GM12864 (cell line): ENCODE measurements around the gene LOXHD1.

Source experiments
- DNase-seq: peaks from one replicate; pipeline ENCODE4 v3.0.0-alpha.2; 2011; ENCODE audit warnings: low read depth
- H3K4me3 ChIP-seq: 2 replicates; pipeline ENCODE4 v1.5.1; 2011; ENCODE audit warnings: mild to moderate bottlenecking, low read depth, low read length, control low read depth
- TF ChIP-seq, protein P1 (sequence below): IDR thresholded peaks from 2 replicates; pipeline ENCODE4 v1.5.1; 2011; ENCODE audit warnings: low read depth, mild to moderate bottlenecking, moderate library complexity, low read length, control low read depth, inconsistent platforms; ENCODE audit errors: missing control alignments

The LOXHD1 gene, protein sequence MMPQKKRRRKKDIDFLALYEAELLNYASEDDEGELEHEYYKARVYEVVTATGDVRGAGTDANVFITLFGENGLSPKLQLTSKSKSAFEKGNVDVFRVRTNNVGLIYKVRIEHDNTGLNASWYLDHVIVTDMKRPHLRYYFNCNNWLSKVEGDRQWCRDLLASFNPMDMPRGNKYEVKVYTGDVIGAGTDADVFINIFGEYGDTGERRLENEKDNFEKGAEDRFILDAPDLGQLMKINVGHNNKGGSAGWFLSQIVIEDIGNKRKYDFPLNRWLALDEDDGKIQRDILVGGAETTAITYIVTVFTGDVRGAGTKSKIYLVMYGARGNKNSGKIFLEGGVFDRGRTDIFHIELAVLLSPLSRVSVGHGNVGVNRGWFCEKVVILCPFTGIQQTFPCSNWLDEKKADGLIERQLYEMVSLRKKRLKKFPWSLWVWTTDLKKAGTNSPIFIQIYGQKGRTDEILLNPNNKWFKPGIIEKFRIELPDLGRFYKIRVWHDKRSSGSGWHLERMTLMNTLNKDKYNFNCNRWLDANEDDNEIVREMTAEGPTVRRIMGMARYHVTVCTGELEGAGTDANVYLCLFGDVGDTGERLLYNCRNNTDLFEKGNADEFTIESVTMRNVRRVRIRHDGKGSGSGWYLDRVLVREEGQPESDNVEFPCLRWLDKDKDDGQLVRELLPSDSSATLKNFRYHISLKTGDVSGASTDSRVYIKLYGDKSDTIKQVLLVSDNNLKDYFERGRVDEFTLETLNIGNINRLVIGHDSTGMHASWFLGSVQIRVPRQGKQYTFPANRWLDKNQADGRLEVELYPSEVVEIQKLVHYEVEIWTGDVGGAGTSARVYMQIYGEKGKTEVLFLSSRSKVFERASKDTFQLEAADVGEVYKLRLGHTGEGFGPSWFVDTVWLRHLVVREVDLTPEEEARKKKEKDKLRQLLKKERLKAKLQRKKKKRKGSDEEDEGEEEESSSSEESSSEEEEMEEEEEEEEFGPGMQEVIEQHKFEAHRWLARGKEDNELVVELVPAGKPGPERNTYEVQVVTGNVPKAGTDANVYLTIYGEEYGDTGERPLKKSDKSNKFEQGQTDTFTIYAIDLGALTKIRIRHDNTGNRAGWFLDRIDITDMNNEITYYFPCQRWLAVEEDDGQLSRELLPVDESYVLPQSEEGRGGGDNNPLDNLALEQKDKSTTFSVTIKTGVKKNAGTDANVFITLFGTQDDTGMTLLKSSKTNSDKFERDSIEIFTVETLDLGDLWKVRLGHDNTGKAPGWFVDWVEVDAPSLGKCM (N-terminal part only)

DNA sequence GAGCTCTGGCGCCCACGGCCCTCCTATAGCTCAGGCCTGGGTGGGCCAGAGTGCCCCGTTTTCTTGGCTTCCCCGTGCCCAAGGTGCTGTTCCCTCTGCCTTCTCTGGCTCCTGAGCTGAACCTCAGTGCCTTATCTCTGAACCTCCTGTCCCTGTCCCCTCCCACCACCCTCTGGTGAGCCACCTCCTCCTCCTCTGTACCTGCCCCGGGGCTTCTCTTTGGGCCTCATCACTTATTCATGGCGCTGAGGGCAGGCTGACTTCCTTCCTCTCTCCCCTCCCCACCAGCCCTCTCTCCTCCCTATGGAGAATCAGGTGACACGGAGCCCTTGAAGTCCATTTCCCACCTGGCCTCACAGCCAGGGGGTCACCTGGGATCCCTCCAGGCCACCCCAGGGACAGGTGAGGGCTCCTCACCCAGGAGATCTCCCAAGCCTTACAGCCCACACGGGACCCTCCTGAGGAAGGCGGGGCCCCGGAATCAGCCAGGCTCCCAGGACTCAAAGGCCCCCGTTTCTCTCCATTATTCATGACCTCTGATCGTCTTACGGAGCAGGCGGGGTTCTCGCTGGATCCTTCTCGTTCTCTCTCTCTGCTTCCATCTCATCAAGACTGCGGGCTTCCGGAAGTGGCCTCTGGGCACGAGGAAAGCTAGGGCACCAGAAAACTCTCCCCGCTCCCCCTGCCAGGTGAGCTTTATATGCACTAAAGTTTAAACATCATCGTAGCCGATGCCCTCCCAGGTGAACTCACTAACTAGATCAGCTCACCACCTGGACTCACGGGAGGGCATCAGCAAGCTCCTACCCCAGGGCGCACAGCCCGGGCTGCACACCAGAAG, at the start of gene LOXHD1:
Gene LOXHD1 (minus strand): TSS at position 106 of the 841 bp plus-strand sequence. CDS start 187 bp downstream, outside the sequence.
- no peak for DNase-seq
- H3K4me3 ChIP-seq = no peak within 1 kb of the TSS
- TF ChIP-seq, protein P1, sequence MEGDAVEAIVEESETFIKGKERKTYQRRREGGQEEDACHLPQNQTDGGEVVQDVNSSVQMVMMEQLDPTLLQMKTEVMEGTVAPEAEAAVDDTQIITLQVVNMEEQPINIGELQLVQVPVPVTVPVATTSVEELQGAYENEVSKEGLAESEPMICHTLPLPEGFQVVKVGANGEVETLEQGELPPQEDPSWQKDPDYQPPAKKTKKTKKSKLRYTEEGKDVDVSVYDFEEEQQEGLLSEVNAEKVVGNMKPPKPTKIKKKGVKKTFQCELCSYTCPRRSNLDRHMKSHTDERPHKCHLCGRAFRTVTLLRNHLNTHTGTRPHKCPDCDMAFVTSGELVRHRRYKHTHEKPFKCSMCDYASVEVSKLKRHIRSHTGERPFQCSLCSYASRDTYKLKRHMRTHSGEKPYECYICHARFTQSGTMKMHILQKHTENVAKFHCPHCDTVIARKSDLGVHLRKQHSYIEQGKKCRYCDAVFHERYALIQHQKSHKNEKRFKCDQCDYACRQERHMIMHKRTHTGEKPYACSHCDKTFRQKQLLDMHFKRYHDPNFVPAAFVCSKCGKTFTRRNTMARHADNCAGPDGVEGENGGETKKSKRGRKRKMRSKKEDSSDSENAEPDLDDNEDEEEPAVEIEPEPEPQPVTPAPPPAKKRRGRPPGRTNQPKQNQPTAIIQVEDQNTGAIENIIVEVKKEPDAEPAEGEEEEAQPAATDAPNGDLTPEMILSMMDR = no peak

DNA sequence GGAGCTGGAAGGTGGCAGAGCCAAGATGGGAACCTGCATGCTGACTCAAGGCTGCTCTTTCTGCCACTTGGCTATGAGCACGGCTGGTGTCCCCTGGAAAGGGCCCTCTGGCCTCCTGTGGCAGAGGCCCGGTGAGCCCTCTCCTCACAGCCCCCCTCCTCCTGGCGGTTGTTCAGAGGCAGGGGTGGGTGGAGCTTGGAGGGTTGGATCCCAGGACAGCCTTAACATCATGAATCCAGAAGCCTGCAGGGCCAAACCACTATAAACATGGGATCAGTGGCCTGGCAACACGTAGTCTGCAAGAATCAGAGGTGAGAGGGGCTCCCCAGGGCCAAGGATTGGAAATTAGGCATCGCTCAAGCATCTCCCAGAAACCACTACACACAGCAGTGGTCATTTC, 48.5 kb upstream of the LOXHD1 start:
- TF ChIP-seq, protein P1 = no peak
- no peak for DNase-seq
- no peak overlapping the region for H3K4me3 ChIP-seq

DNA sequence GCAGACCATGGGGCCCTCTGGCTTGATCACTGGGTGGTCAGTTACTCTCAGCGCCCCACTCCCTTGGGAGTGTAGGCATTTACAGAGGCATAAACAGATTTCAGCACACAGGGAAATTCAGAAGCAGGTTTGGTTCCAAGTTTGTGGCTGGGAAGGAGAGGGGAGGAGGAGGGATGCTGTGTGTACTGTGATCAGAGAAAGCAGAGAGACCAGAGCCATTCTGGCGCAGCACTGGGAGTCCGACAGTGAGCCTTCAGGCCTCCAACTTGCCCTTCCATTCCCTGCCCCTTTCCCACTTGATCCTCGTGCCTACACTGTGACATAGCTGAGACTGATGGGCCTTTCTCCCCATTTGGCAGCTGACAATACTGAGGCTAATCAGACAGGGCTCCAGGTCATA, 47.8 kb upstream of the LOXHD1 start:
- no peak overlapping the region for H3K4me3 ChIP-seq
- DNase-seq = no peak
- TF ChIP-seq, protein P1 = no peak

DNA sequence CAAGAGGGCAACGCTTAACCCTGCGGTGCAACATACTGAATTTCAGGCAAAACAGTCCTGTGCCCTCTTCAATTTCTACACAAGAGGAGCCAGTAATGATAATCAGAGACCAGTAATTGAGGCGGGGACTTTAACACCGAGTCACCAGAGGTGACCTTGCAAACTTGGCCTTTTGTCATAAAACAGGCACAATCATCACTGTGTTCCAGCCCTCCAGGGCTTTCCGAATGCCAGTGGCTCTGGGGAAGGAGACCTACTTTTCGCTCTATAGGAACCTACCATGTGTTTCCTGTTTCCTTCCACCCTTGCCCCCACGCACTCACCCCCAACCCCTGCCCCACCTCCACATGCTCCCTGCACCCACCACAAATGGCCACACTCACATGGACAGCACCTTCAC, 47.2 kb upstream of the LOXHD1 start:
- TF ChIP-seq, protein P1 = no peak
- no peak for DNase-seq
- H3K4me3 ChIP-seq = no peak overlapping the region

DNA sequence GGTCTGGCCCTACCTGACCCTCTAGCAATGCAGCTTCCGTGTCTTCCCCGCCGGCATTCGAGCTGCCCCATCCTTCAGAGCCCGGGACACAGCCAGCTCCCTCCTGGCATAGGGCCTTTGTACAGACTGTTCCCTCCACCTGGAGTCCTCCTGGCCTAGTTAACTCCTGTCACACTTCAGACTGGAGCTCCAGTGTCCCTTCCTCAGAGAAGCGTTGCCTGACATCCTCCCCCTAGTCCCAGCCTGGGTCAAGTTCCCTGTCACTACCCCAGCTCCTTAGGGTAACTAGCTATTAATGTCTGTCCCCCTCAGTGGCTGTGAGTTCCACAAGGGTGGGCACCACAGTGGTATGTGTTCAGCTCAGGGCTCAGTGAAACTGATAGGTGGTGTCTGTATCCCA, 45.5 kb upstream of the LOXHD1 start:
- TF ChIP-seq, protein P1 = no peak
- H3K4me3 ChIP-seq = no peak overlapping the region
- no peak for DNase-seq

DNA sequence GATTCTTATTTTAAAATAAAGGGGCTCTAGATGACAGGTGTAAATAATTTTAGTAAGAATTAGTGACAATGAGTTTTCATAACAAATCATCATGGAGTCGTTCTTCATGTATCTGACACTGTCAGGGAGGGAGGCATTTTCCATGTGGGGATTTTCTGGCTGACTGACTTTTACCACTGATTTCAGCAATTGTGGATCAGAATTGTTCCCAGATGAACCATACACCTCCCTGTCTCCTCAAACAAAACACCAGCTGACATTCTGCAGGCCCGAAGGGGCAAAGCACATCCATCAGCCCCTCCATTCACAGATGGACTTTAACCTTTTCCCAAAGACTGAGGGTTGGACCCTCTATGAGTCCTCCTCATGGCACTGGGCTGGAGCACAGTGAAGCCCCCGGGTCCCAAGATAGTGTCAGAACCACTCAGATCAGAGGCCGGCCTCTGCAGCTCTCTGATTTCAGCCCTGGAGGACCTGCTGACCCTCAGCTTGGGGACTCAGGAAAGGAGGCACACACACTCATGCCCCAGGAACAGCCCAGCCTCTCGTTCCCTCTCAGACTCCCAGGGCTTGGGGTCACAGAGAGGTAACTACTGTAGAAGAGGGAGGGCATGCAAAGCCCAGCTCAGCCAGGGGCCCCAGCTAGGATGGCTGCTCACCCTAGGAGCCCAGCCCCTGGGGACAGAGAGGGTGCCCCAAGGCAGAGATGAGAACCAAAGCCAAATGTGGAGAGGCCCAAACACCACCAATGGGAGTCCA, 43.2 kb upstream of the LOXHD1 start:
- DNase-seq = no peak
- H3K4me3 ChIP-seq = no peak overlapping the region
- TF ChIP-seq, protein P1 = no peak
